PFSK-1 (cell line): ENCODE data around the gene SLC5A1.

Experiments used
- POLR2AphosphoS5 ChIP-seq: IDR thresholded peaks from 2 replicates; pipeline ENCODE4 v1.6.1; 2012; ENCODE audit warnings: low read depth, mild to moderate bottlenecking, control low read depth, low read length, moderate library complexity
- TF ChIP-seq, protein P1 (sequence below), 2 experiments: IDR thresholded peaks; 2 replicates each; pipeline versions ENCODE4 v1.6.1 to v1.8.0; 2011 to 2012; ENCODE audit warnings: low read depth in 2 of 2, low read length in 2 of 2, control low read depth in 1 of 2, inconsistent platforms in 1 of 2, mild to moderate bottlenecking in 1 of 2, moderate library complexity in 1 of 2; ENCODE audit not compliant: insufficient read depth in 1 of 2

GRCh38 chr22:32069579-32070372 lies 26.7 kb downstream of the SLC5A1 start:
- TF ChIP-seq, protein P1, sequence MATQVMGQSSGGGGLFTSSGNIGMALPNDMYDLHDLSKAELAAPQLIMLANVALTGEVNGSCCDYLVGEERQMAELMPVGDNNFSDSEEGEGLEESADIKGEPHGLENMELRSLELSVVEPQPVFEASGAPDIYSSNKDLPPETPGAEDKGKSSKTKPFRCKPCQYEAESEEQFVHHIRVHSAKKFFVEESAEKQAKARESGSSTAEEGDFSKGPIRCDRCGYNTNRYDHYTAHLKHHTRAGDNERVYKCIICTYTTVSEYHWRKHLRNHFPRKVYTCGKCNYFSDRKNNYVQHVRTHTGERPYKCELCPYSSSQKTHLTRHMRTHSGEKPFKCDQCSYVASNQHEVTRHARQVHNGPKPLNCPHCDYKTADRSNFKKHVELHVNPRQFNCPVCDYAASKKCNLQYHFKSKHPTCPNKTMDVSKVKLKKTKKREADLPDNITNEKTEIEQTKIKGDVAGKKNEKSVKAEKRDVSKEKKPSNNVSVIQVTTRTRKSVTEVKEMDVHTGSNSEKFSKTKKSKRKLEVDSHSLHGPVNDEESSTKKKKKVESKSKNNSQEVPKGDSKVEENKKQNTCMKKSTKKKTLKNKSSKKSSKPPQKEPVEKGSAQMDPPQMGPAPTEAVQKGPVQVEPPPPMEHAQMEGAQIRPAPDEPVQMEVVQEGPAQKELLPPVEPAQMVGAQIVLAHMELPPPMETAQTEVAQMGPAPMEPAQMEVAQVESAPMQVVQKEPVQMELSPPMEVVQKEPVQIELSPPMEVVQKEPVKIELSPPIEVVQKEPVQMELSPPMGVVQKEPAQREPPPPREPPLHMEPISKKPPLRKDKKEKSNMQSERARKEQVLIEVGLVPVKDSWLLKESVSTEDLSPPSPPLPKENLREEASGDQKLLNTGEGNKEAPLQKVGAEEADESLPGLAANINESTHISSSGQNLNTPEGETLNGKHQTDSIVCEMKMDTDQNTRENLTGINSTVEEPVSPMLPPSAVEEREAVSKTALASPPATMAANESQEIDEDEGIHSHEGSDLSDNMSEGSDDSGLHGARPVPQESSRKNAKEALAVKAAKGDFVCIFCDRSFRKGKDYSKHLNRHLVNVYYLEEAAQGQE (IDR thresholded peaks at IDR 0.05; ENCODE audit: insufficient read depth in 1 of 2, low read depth in 2 of 2, low read length in 2 of 2), result no peak
- no peak for TF ChIP-seq POLR2AphosphoS5
